Endodermal cell (in vitro differentiated cells): ENCODE results near the gene SMPDL3A. TPM values are rescaled to one million over a fixed set of nuclear protein-coding genes. Genes with fewer than 3 reads are reported as not detected.

Experiments
- DNase-seq: peaks from one replicate; pipeline ENCODE4 v3.0.0-alpha.2; 2017
- H3K27ac ChIP-seq: 2 replicates; pipeline ENCODE4 v1.5.1; 2013; ENCODE audit warnings: mild to moderate bottlenecking, low read depth, low read length, moderate library complexity
- H3K27me3 ChIP-seq: 2 replicates; pipeline ENCODE4 v1.6.1; 2013; ENCODE audit warnings: mild to moderate bottlenecking, low read length, moderate library complexity; ENCODE audit not compliant: insufficient read depth, control insufficient read depth, poor library complexity, severe bottlenecking
- H3K36me3 ChIP-seq: 2 replicates; pipeline ENCODE4 v1.7.0; 2013; ENCODE audit warnings: mild to moderate bottlenecking, low read length, moderate library complexity; ENCODE audit not compliant: control insufficient read depth, insufficient read depth
- H3K4me1 ChIP-seq: one replicate; pipeline ENCODE4 v1.7.0; 2013; ENCODE audit warnings: low read length; ENCODE audit not compliant: control insufficient read depth, insufficient read depth
- H3K4me3 ChIP-seq: 2 replicates; pipeline ENCODE4 v1.5.1; 2013; ENCODE audit warnings: mild to moderate bottlenecking, low read length, moderate library complexity
- H3K9ac ChIP-seq: 2 replicates; pipeline ENCODE4 v1.6.1; 2013; ENCODE audit warnings: mild to moderate bottlenecking, low read length, moderate library complexity; ENCODE audit not compliant: poor library complexity, severe bottlenecking; ENCODE audit errors: extremely low read depth
- H3K9me3 ChIP-seq: 2 replicates; pipeline ENCODE4 v1.6.1; 2013; ENCODE audit warnings: mild to moderate bottlenecking, low read length, moderate library complexity; ENCODE audit not compliant: control insufficient read depth
- H3K27ac Mint-ChIP-seq: 2 replicates; pipeline ENCODE4 v1.8.0; 2020; ENCODE audit warnings: mixed read lengths
- H3K27me3 Mint-ChIP-seq: 2 replicates; pipeline ENCODE4 v1.8.0; 2021; ENCODE audit warnings: mild to moderate bottlenecking, mixed read lengths; ENCODE audit not compliant: insufficient read depth
- H3K36me3 Mint-ChIP-seq: 2 replicates; pipeline ENCODE4 v1.8.0; 2020; ENCODE audit warnings: low read depth, mixed read lengths
- H3K4me1 Mint-ChIP-seq: 2 replicates; pipeline ENCODE4 v1.8.0; 2020; ENCODE audit warnings: mixed read lengths
- H3K4me3 Mint-ChIP-seq: 2 replicates; pipeline ENCODE4 v1.8.0; 2020; ENCODE audit warnings: mild to moderate bottlenecking, moderate library complexity, mixed read lengths
- H3K9me3 Mint-ChIP-seq: 2 replicates; pipeline ENCODE4 v1.8.0; 2020; ENCODE audit warnings: mild to moderate bottlenecking, mixed read lengths
- CTCF ChIP-seq: fragments of 200-600 bp; sonication (generic); conservative IDR thresholded peaks from 2 replicates; pipeline ENCODE4 v1.5.0; 2021; ENCODE audit warnings: antibody characterized with exemption, mild to moderate bottlenecking
- WGBS, 2 experiments: methylation state at CpG; one replicate each; pipeline versions ENCODE4 v1.1.5 to v1.1.7; 2013; ENCODE audit warnings: missing lambda C conversion rate in 2 of 2, mixed read lengths in 1 of 2; ENCODE audit not compliant: insufficient coverage in 1 of 2, insufficient read length in 1 of 2; 5-methylcytosine and 5-hydroxymethylcytosine counted together
- total RNA-seq, 2 donors: library from RNA; stranded (reverse); fragmentation: NEBNext Ultra II Directional in 1 of 2; extraction: Animal tissue kit (Norgen Biotek cat#: 25700) in 1 of 2; gene quantifications; 2 replicates in 1 of 2; 3 replicates in 1 of 2; pipeline ENCODE4 v1.2.1, GENCODE V29; 2021

SMPDL3A gene
- total RNA-seq, 2 donors from 2014 or later, result 2.8 to 3.2 TPM

- Mint-ChIP-seq H3K4me3 (no peak overlapping the region), H3K9me3 (no peaks in the 10 kb centered on the region), H3K27ac (no peak overlapping the region), H3K36me3 (no peaks in the 10 kb centered on the region), H3K27me3 (peaks cover 22% of the 10 kb centered on the region), H3K4me1 (peaks cover 46% of the 10 kb centered on the region)
- DNase-seq, result no peak
- Histone ChIP-seq H3K4me3 (no peak overlapping the region), H3K36me3 (no peaks in the 10 kb centered on the region), H3K27me3 (no peaks in the 10 kb centered on the region), H3K9ac (no peak overlapping the region), H3K4me1 (peaks cover 18% of the 10 kb centered on the region), H3K9me3 (no peaks in the 10 kb centered on the region), H3K27ac (no peak overlapping the region)
- TF ChIP-seq CTCF, result no peak
- WGBS, 2 experiments, result 90 to 94% methylated on average over 4 of the region's 4 CpGs
Observed at GRCh38 chr6:122783401-122783800, 5.7 kb upstream of the SMPDL3A start.

- peaks cover 19% of the 10 kb centered on the region for H3K4me1 ChIP-seq
- no peak overlapping the region for H3K9ac ChIP-seq
- Mint-ChIP-seq H3K36me3 (no peaks in the 10 kb centered on the region), H3K27me3 (peaks cover 23% of the 10 kb centered on the region), H3K4me3 (no peak overlapping the region), H3K9me3 (no peaks in the 10 kb centered on the region), H3K4me1 (peaks cover 35% of the 10 kb centered on the region), H3K27ac (no peak overlapping the region)
- no peak for DNase-seq
- H3K27me3 ChIP-seq, result no peaks in the 10 kb centered on the region
- TF ChIP-seq CTCF, result no peak
- WGBS, 2 experiments, result 91% methylated on average over 1 of the region's 1 CpG; no CpG with 5 or more reads in 1 of the 2 experiments
- no peaks in the 10 kb centered on the region for H3K36me3 ChIP-seq
- no peaks in the 10 kb centered on the region for H3K9me3 ChIP-seq
- no peak overlapping the region for H3K27ac ChIP-seq
- no peak overlapping the region for H3K4me3 ChIP-seq
Observed at GRCh38 chr6:122785891-122786290, 3.2 kb upstream of the SMPDL3A start.

- no peaks in the 10 kb centered on the region for H3K36me3 ChIP-seq
- no peaks in the 10 kb centered on the region for H3K9me3 ChIP-seq
- Mint-ChIP-seq H3K36me3 (no peaks in the 10 kb centered on the region), H3K9me3 (no peaks in the 10 kb centered on the region), H3K27me3 (peaks cover 30% of the 10 kb centered on the region), H3K27ac (no peak overlapping the region), H3K4me3 (peak overlapping the region; percentile 74), H3K4me1 (peaks cover 41% of the 10 kb centered on the region)
- no peak overlapping the region for H3K9ac ChIP-seq
- 87% methylated on average over 4 of the region's 4 CpGs for WGBS, 2 experiments
- DNase-seq, result no peak
- no peaks in the 10 kb centered on the region for H3K27me3 ChIP-seq
- no peak overlapping the region for H3K4me3 ChIP-seq
- peaks cover 29% of the 10 kb centered on the region for H3K4me1 ChIP-seq
- no peak overlapping the region for H3K27ac ChIP-seq
- no peak for TF ChIP-seq CTCF
Observed at GRCh38 chr6:122787721-122788120, 1.3 kb upstream of the SMPDL3A start.
